Measurements from ENCODE around the gene SSBP4.

SSBP4 gene

DNA sequence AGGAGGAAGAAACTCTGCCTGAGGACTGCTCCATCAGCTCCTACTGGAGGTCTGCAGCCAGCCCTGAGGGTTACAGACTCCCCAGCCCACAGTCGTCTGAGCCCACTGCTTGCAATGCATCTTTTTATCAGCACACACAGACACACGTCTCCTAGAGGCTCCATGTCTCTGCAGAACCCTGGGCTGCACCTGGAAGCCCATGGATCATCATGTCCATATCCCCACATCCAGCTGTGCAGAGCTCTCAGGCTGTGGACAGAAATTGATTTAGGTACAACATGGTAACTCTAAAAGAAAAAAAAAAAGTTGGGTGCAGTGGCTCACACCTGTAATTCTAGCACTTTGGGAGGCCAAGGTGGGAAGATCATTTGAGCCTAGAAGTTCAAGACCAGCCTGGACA is 51.6 kb downstream of the SSBP4 start:
- no peak for FAIRE-seq

DNA sequence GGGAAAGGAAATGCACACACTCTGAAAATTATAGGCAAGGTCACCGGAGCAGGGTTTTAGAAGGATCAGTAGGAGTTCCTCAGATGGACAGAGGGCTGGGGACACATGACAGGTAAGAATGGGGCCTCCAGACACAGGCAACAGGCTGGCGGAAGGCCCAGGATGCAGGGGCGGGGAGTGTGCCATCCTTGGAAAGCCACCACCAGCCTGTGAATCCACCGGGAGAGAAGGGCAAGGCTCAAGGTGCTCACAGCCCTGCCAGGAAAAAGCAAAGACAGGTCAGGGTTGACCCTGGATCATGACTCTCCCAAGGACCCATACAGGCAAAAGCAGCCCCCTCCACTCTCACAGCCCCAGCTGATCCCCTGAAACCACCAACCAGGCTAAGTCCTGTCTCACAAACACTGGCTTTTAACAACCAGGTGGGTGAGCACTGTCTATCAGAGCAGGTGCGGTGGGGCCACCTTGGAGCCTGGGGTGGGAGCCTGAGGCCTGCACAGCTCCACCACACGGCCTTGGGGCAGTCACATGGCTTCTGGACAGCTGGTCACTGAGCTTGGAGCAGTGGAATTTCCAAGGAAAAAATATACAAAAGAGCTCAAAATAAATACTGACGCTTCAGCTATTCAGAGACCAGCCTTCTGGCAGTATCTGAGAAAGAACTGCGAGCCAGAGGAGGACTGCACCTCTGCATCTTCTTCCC is 54.0 kb downstream of the SSBP4 start:
- FAIRE-seq, result no peak

DNA sequence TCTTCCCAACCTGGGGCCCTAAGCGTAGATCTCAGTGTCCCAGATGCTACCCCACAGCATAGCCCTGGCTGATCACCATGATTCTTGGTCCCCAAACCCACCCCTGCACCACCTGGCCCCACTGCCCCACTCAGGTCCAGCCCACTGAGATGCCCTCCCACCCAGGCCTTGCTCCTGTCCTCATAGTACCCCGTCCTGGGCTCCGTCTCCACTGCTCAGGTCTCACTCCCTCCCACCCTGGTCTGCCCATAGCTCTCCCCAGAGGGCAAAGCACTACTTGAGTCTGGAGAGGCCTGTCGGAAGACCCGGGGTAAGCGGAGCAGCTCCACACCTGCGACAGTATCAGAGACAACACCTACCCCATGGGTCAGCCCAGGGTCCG is 54.5 kb downstream of the SSBP4 start:
- no peak for FAIRE-seq

DNA sequence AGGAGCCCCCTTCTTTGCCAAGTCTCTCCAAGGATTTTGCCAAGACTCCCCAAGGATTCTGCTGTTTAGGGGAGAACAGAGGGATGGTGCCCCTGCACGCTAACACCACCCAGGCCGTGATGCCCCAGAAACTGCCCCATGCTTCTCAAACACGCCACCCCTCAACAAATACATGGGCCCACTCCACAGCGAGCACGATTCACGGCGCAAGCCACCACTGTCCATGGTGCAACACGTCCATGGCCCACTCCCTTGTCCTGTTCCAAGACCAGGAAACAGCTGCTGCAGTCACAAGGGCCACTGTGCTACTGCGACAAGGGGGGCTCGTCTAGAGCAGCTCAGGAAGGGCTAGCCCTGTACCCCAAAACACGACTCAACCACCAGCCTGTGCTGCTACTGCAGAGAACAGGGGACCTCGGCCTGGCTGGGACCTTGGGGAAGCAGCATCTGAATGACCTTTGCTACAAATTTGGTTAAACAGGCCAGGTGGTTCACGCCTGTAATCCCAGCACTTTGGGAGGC is 55.2 kb downstream of the SSBP4 start:
- FAIRE-seq, result no peak

DNA sequence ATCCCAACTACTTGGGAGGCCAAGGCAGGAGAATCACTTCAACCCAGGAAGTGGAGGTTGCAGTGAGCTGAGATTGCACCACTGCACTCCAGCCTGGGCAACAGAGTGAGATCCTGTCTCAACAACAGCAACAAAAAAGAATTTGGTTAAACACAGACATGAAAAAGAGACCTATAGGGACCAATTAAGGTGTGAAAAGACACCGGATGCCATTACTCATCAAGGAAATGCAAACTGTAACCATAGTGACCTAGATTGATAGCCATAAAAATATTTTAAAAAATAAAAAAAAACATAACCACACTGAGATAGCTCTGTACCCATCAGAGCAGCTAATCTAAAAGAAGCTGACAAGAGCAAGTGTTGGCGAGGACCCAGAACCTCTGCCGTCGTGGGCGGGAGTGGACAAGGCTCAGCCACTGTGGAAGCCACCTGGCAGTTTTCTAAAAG is 55.8 kb downstream of the SSBP4 start:
- no peak for FAIRE-seq

DNA sequence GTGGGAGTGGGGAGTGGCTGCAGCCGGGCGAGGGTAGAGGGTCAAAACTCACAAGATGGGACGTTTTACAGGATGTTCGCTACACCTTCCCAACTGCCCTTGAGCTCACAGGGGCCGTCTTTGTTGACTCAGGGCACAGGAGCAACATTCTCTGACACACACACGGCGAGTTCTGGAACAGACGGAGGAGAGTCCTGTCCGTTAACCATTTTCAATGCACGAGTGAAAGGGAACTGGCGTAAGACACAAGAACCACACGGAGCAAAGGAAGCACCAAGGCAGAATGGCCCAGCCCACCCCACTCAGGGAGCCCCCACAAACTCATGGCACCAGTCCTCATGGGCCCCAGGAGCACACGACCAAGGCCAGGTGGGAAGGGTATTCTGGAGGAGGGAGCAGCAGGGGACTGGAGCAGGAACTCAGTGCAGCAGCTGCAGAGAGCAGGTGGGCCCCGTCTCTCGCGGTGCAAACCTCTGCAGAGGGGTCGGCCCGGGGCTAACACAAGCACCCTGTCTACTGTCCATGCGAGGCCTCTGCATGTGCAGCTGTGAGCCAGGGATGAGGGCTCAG is 56.6 kb downstream of the SSBP4 start:
- FAIRE-seq, result no peak

DNA sequence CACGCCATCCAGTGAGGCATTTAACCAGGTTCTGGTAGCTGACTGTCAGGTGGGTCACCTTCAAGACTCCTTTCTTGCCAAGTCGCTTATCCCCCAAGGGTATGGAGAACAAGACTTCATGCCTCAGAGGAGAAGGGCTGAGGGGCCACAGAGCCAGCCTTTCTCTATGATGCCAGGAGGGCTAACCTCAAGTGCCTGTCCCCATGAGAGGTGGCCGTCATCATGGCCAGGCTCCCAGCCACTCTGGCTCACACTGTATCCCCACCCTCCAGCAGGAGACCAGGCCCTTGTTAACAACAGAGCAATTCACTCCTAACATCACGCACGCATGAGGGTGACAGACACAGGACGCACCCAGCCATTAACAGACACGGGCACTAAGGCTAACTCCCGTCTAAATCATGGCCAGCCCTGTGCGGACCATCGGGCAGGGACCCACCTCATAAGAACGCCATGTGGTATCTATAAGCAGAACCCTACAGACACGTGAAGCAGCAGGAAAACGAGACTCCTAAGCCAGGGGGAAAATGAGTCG is 57.4 kb downstream of the SSBP4 start:
- FAIRE-seq, result no peak

- FAIRE-seq, result no peak
Observed at GRCh38 chr19:18477042-18477779, 58.0 kb downstream of the SSBP4 start.

DNA sequence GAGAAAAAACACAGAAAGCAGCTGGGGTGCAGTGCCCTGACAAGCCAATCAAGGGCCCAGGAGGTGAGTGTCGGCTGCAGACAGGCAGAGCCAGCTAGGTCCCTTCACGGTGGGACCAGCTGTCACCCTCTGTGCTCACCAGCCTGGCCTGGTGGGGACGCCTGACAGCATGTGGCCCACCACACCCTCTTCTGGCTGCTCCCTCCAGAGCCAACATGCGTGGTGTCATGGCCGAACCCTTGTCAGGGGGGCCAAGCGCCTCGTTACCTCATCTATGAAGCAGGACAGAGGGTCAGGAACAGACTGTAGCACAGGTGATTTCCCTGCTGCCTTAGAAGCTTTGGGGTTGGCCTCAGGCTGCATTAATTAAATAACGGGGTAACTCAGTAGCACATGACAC is 58.8 kb downstream of the SSBP4 start:
- FAIRE-seq, result no peak

- FAIRE-seq, result no peak
Observed at GRCh38 chr19:18478545-18479311, 59.5 kb downstream of the SSBP4 start.

- FAIRE-seq, result no peak
Observed at GRCh38 chr19:18480006-18480691, 61.0 kb downstream of the SSBP4 start.

GRCh38 chr19:18481505-18482222 is 62.5 kb downstream of the SSBP4 start:
- FAIRE-seq, result no peak

DNA sequence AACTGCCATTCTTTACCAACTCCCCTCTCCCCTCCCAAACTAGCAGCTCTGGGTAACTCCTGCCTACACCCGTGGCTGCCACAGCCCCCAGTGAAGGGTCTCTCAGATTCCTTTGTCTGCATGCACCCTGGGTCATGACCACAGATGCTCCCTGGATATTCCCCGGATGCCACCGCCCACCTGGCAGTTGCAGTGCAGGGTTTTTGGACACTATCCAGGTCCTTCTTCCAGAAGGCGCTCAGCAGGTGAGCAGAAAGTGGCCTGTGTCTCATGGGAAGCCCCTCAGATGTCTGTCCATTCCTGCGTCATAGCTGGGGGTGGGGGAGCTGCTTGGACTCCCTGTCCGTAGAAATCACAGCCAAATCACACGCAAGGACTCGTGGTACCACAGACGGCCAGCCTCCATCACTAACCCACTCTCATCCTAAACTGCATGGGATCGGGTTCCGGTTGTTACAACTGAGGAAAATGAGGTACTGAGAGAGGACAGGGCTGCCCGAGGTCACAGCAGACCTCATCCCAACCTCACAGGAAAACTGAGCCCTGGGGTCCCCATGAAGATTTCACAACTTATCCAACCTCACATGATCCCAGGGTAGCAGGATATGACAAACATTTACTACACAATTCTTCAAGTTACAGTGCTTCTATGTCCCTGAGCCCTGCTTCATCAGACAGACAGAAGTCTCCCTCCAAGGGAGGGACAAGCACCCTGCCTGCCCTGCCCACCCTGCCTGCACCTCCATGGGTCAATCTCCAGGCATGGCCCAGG is 64.1 kb downstream of the SSBP4 start:
- FAIRE-seq, result no peak
